ENCODE results near the gene CANT1. TPM values are rescaled to one million over a fixed set of nuclear protein-coding genes. Genes with fewer than 3 reads are reported as not detected.
"Not testable (repeated sequence)": the region's sequence is repeated elsewhere in the genome, so short reads cannot be mapped to it uniquely, and the experiment has no call there.

CANT1 gene
- total and polyA plus RNA-seq, 2 of the 13 experiments (the other 11 are each of a cell fraction or from before 2014, with no cell fraction given), result 34.1 to 42.1 TPM

- TF ChIP-seq HOXA9 (CRISPR knock-in tag; IDR thresholded peaks at IDR 0.05; ENCODE audit: borderline replicate concordance) (no peak), ELF4 (CRISPR knock-in tag; IDR thresholded peaks at IDR 0.05; ENCODE audit: borderline replicate concordance) (no peak), KLF16 (CRISPR knock-in tag; IDR thresholded peaks at IDR 0.05) (no peak), RAD21 (CRISPR knock-in tag; IDR thresholded peaks at IDR 0.05) (no peak), GMEB2 (CRISPR knock-in tag; IDR thresholded peaks at IDR 0.05; ENCODE audit: low read depth) (no peak), ZNF776 (CRISPR knock-in tag; IDR thresholded peaks at IDR 0.05) (no peak)
Observed at GRCh38 chr17:79031996-79032875, 22.7 kb upstream of the CANT1 start (continued).

- DNase-seq (ENCODE audit: low spot score); CTCF ChIA-PET (ENCODE audit: low intra/inter-chr PET ratio, low total read pairs); H3K4me3 ChIP-seq (replicated peaks in 1 of 3; ENCODE audit: insufficient read depth in 1 of 3, low read depth in 2 of 3, low read length in 3 of 3); H2AFZ ChIP-seq (ENCODE audit: low read length); BruUV-seq (replicated peaks); intact Hi-C loops (cut with micrococcal nuclease; ENCODE audit: unreplicated experiment); H3K4me2 ChIP-seq (ENCODE audit: low read depth, low read length); H3K9me3 ChIP-seq (ENCODE audit: low read length); H3K9ac ChIP-seq (ENCODE audit: insufficient read depth, low read depth, low read length); FAIRE-seq; ATAC-seq; H3K79me2 ChIP-seq (ENCODE audit: insufficient read depth, low read length); H3K27ac ChIP-seq (ENCODE audit: extremely low read length, insufficient read depth, low read length); in situ Hi-C loops (cut with HindIII; ENCODE audit: extremely low pct_ligation_motif_present, low pct_unique_long_range_greater_than_20kb); H4K20me1 ChIP-seq (ENCODE audit: insufficient read depth, low read length); POLR2A ChIA-PET; H3K36me3 ChIP-seq (replicated peaks in 1 of 2; ENCODE audit: control insufficient read depth in 1 of 2, insufficient read depth in 2 of 2, low read length in 2 of 2): not testable (repeated sequence)
- Histone ChIP-seq H3K27me3 (ENCODE audit: control insufficient read depth in 1 of 2, insufficient read depth in 2 of 2, low read length in 2 of 2) (peaks cover 6 to 43% of the 10 kb centered on the region in 2 experiments; a peak in 4 of 5 replicates), H3K4me1 (ENCODE audit: insufficient read depth, low read length) (peaks cover 68% of the 10 kb centered on the region)
- 36% methylated on average over 12 of the region's 12 CpGs for WGBS (ENCODE audit: low lambda C conversion rate)
Observed at GRCh38 chr17:79030636-79031035, 21.1 kb upstream of the CANT1 start.
